NCI-H1105 treated with DMSO at 0.1 percent for 48 hours (cell line): ENCODE results near the gene TGFB1I1.
"Not testable (repeated sequence)": the region's sequence is repeated elsewhere in the genome, so short reads cannot be mapped to it uniquely, and the experiment has no call there.

ENCODE experiments used
- DNase-seq: peaks from one replicate; lab custom pipeline; 2025; lab: John Stamatoyannopoulos, UW

The TGFB1I1 gene

GRCh38 chr16:31517800-31518402, 45.9 kb downstream of the TGFB1I1 start:
- no peak for DNase-seq

- no peak for DNase-seq
These were observed 47.9 kb downstream of the TGFB1I1 start for GRCh38 chr16:31519759-31520431.

- DNase-seq, result no peak
These were observed 49.4 kb downstream of the TGFB1I1 start for GRCh38 chr16:31521368-31521767.

GRCh38 chr16:31522071-31522470, 50.1 kb downstream of the TGFB1I1 start:
- no peak for DNase-seq

GRCh38 chr16:31523768-31524167, 51.8 kb downstream of the TGFB1I1 start:
- DNase-seq, result not testable (repeated sequence)

GRCh38 chr16:31525113-31525512, 53.2 kb downstream of the TGFB1I1 start:
- no peak for DNase-seq
